Measurements from ENCODE around the gene ODAM.

- no peak for TF ChIP-seq POLR2A (IDR thresholded peaks at IDR 0.05; ENCODE audit: low read depth, low read length)
- no peak for TF ChIP-seq TAF1 (IDR thresholded peaks at IDR 0.05; ENCODE audit: borderline replicate concordance, low read depth, low read length)
- no peak for TF ChIP-seq POLR2AphosphoS5 (IDR thresholded peaks at IDR 0.05; ENCODE audit: low read depth, low read length)
These were observed 44.5 kb downstream of the ODAM start for GRCh38 chr4:70239884-70240591.
